ENCODE measurements around the gene PDE6C.

PDE6C gene

GRCh38 chr10:93612311-93612710, at the start of gene PDE6C:
Gene PDE6C (plus strand): TSS chr10:93612537. CDS start chr10:93612726, 189 bp downstream.
- DNase-seq (ENCODE audit: low read depth), result no peak

DNA sequence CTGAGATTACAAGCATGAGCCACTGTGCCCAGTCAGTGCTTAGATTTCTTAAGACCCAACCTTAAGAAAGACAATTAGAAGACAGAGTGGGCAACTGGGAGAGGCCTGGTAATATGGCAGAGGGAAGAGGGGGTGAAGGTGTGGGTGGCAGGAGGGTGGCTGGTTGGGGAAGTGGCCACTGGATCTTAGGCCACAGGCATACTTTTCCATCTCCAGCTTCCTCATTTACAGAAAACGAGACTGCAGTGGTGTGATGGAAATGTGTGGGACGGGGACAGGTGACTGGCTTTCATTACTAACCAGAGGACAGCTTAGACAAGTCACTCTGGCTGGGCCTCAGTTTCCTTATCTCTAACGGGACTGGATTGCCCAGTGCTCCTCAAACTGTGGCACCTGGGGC, 46.9 kb upstream of the PDE6C start:
- no peak for DNase-seq (ENCODE audit: low read depth)

- DNase-seq (ENCODE audit: low read depth), result no peak
Observed at GRCh38 chr10:93566435-93567276, 45.7 kb upstream of the PDE6C start, which contains the start of gene FFAR4. Gene FFAR4 (plus strand): TSS chr10:93566665. CDS start chr10:93566721, 56 bp downstream.

DNA sequence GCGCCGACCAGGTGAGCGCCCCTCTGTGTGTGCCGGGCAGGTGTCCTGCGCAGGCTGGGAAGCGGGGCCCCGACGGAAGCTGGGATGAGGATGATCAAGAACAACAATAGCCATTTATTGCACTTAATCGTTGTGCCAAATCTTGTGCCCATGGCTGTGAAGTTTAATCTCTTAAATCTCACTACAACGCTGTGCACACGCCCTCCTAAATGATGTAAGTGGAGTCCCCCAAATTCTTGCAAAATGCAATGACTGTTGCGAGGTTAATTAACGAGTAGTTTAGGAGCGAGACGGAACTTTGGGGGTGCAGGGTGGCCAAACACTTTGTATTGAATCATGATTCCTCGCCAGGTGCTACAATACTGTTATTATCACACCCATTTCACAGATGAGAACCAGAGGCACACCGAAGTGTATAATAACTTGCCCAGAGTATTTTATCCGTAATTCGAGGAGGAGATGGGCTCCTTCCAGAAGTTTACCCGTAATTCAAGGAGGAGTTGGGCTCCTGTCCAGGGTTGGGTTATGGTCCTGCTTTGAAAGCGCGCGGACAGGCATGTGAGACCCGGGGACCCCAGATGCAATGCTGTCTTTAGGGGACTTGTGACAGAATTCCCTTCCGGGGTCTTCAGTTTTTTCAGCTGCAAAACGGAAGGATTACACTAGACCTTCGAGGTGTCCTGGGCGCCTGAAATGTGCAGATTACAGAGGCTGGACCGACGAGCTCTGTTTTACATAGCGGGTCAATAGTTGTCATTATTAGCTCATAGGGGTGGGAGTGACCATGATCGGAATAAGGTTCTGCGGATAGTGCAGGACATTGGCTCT, 44.8 kb upstream of the PDE6C start:
- no peak for DNase-seq (ENCODE audit: low read depth)

GRCh38 chr10:93568105-93568390, 44.3 kb upstream of the PDE6C start:
- DNase-seq (ENCODE audit: low read depth), result no peak

DNA sequence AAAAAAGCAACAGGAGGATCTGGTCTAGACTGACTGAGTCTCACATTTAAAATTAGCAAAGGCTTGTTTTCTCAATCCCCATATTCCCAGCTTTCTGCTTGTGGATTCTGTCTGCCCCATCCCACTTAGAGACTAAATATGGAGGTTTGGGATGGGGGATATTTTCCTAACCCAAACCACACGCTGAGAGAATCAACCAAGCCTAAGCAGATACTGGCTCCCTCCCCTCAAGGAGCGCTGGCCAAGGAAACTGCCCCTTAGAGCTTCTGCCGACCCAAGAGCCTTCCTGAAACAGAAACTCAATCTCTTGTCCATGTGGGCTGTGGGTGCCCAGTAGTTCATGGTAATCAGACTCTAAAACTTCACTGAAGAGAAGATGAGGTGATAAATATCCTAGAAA, 42.0 kb upstream of the PDE6C start:
- no peak for DNase-seq (ENCODE audit: low read depth)

GRCh38 chr10:93572606-93573005, 39.7 kb upstream of the PDE6C start:
- DNase-seq (ENCODE audit: low read depth), result no peak

DNA sequence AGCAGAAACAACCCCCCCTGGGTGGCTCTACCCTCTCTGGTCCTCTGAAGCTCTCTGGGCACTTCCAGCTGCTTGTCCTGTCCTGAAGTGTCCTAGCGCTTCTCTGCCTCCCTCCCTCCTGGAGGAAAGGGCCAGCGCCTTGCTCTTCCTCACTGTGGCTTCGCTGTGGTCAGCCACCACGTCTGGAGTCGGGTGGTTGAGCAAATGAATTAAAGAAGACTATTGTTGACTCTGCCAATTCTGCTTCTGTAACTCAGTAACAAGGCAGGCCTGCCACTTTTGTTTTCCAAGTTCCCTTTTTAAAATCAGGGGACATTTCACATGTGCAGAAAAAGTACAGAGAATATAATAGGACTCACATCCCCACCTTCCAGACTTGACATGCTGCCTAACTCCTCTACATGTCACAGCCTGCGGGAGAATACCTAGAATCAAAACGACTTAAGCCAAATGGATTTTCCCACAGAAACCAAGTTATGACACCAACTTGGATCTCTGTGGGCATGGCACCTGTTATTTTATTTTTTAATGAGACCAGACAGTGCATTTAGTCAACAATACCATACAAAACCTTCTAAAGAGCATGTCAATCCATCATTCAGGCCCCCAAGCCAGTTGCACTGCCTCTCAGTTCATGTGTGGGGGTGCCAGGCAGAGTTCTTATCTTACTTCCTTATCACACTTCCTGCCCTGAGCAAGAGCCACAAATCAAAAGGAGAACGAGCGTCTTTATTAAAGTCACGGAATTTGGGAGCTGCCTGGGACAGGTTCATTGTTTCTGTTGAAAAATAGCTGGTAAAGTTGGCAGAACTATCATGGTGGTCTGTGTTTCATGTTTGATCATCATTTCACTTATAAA, 39.1 kb upstream of the PDE6C start:
- no peak for DNase-seq (ENCODE audit: low read depth)

DNA sequence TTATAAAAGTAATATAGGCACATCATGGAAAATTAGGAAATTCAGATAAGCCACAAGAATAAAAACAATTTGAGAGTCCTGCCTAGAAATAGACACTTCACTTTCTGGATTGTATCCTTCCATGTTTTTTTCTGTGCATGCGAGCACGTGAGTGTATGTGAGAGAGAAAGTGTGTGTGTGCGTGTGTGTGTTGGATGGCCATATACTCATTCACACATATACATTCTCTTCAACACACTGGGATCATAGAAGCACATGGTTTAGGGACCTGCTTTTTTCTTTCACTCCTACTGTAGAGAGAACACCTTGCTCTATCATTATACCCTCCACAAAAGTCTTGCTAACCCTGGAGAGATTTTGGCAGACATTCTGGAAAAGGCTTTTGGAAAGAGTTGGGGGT, 38.4 kb upstream of the PDE6C start:
- no peak for DNase-seq (ENCODE audit: low read depth)

- no peak for DNase-seq (ENCODE audit: low read depth)
Observed at GRCh38 chr10:93576888-93577287, 35.4 kb upstream of the PDE6C start.

GRCh38 chr10:93577565-93577964, 34.8 kb upstream of the PDE6C start:
- DNase-seq (ENCODE audit: low read depth), result no peak

- no peak for DNase-seq (ENCODE audit: low read depth)
Observed at GRCh38 chr10:93579089-93579488, 33.2 kb upstream of the PDE6C start.

GRCh38 chr10:93579985-93580711, 32.2 kb upstream of the PDE6C start:
- no peak for DNase-seq (ENCODE audit: low read depth)

DNA sequence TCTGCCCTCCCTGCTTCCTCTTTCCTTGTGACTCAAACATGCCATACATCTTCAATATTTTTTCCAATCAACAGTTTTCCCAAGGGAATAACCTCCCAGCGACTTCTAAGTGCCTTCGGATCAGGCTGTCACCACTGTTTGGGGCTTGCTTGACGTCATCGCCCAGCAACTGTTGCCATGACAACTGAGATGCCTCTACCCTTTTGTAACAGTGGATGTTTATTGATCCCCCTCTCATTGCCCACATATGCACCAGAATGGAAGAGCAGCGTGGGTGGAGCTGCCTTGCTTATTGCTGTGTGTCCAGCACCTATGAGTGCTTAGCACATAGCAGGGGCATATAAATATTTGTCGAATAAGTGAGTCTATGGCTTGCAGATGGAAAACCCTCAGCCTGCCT, 31.5 kb upstream of the PDE6C start:
- DNase-seq (ENCODE audit: low read depth), result no peak

DNA sequence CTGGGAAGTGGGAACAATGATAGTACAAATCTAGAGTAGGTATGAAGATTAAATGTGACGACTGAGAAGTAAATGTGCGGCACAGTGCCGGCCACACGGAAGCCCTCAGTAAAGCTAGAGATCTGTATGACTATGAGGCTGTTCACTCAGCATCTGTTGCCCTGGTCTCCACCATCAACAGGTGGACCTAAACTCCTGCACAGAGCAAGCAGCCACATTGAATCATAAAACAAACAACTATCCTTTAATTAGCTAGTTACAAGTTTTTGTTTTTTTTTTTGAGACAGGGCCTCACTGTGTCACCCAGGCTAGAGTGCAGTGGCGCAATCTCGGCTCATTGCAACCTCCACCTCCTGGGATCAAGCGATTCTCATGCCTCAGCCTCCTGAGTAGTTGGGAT, 27.9 kb upstream of the PDE6C start:
- no peak for DNase-seq (ENCODE audit: low read depth)

DNA sequence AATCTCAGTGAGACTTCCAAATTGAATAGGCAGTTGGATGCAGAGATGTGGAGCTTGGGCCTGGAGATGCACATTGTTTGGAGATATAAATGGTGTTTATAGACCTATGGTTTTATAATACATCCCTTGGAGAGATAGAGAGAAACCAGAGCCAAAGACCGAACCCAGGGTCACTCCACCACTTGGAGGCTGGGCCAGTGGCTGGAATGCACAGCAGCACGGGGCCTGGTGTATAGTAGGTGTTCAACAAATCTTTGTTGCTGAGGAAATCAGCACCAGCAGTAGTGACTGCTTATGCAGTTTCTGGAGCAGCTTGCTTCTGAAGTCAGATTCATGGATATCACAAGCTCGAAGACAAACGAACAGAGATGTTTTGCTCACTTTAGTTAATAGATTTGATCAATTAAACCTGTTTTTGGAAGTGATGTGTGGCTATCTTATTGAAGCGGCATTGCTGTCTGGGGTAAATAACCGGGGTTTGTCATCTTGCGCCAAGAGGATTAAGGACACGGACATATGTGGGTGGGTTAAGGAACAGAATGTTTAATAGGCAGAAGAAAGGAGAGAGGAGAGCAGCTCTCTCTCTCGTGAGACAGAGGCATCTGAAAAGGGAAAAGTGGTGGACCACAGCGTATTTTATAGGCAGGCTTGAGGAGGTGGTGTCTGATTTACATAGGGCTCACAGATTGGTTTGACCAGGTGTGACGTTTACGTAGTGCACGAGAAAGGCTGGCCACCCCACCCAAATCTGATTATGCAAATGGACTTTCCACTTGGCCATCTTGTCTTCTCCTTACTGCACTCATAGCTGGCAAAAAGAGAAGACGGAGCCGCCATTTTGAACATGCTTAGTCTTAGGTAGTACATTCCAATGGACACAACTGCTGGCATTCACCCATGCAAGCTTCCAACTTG, 22.4 kb upstream of the PDE6C start:
- DNase-seq (ENCODE audit: low read depth), result no peak

- no peak for DNase-seq (ENCODE audit: low read depth)
Observed at GRCh38 chr10:93590638-93591037, 21.7 kb upstream of the PDE6C start.

DNA sequence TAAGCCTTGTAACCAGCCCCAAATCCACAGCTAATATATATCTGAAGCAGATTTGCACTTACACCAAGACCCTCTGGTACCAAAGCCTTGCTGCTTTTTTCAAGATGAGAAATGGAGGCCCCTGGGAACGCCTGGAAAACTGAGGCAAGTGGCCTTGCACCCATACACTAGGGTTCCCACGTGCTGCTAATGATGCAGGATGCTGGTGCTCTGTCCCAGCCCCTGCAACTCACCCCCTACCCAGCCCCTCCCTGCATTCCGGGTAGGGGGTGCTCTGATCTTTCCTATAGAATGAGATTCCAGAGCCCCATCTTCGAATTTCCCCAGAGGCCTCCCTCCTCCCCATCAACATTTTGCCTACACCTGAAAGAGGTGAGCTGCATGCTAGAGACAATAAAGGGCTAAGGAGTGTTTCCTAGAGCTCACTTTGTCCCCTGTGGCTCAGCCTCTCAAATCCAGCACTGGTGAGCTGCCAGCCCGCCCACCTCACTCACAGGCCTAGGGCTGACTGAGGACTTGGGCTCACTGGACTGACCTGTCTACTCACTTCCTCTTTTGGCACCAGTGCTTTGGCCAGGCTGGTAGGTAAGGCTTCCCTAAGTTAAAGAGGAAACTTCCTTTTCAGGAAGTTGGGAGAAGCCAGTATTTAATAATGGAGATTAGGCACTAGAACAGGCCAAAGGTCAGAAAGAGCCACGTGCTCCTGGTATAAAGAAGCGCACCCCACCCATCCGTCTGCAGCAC, 21.1 kb upstream of the PDE6C start:
- DNase-seq (ENCODE audit: low read depth), result no peak

DNA sequence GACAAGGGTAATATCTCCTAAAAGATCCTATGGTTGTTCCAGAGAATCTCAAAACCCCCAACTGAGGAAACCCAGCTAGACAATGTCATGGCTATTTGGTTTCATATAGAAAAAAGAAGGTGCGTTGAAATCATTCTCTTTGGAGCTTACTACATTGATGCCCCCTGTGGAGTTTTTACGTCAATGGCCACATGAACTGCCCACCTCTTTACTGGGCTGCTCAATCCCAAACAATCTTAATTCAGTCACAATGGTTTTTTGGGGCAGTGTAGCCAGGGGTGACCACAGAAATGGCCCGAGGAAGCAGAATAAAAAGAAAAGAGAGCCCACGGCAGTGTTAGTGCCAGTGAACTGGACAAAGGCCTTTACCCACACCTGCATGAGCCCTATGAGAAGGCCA, 19.1 kb upstream of the PDE6C start:
- no peak for DNase-seq (ENCODE audit: low read depth)

DNA sequence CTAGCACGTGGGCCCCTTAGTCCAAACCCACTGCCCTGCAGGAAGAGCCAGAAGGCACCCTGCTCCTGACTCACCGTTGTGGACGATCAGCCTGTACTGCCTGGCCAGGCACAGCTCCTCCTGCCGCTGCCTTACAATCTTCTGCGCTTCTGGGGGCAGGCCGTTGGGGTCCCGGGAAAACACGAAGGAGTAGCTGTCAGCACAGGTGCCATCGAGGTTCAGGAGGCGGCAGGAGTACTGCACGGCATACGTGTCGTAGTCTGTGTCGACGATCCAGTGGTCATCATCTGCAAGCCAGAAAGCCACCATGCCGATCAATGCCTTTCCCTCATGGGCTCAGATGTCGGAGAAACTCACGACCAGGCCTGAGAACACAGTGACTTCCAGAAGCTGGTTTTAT, 18.6 kb upstream of the PDE6C start:
- no peak for DNase-seq (ENCODE audit: low read depth)
